Sigmoid colon (tissue), 7 donors: ENCODE measurements around the gene PCDHAC2. TPM values are rescaled to one million over a fixed set of nuclear protein-coding genes. Genes with fewer than 3 reads are reported as not detected.

Source experiments
- DNase-seq: peaks from one replicate; pipeline ENCODE4 v3.0.0-alpha.2; 2019
- H3K27ac ChIP-seq, 4 donors: fragments of 200-600 bp; sonication (generic); one replicate each; pipeline ENCODE4 v1.5.1; 2016 to 2019; ENCODE audit warnings: mild to moderate bottlenecking in 1 of 4
- H3K27me3 ChIP-seq, 3 donors: fragments of 200-600 bp; sonication (generic); one replicate each; pipeline ENCODE4 v1.5.1; 2019; ENCODE audit warnings: mild to moderate bottlenecking in 1 of 3
- H3K36me3 ChIP-seq, 4 donors: fragments of 200-600 bp; sonication (generic); one replicate each; pipeline ENCODE4 v1.5.1; 2016 to 2019
- H3K4me1 ChIP-seq, 4 donors: fragments of 200-600 bp; sonication (generic); one replicate each; pipeline ENCODE4 v1.5.1; 2017 to 2019
- H3K4me3 ChIP-seq, 4 donors: fragments of 200-600 bp; sonication (generic); one replicate each; pipeline ENCODE4 v1.5.1; 2017 to 2019; ENCODE audit warnings: mild to moderate bottlenecking in 2 of 4, moderate library complexity in 1 of 4
- H3K9me3 ChIP-seq, 4 donors: fragments of 200-600 bp in 3 of 4; sonication (generic) in 3 of 4; one replicate each; pipeline versions ENCODE4 v1.5.1 to v1.6.1; 2013 to 2019
- EP300 ChIP-seq, 4 donors: sonication (generic); formaldehyde crosslinking; IDR thresholded peaks; one replicate each; pipeline ENCODE4 v1.6.1; 2017; ENCODE audit warnings: antibody characterized with exemption in 4 of 4
- POLR2A ChIP-seq, 2 donors: fragments of 450-650 bp; IDR thresholded peaks; one replicate each; pipeline ENCODE4 v1.6.1; 2016; ENCODE audit warnings: antibody characterized with exemption in 2 of 2, mild to moderate bottlenecking in 2 of 2, moderate library complexity in 2 of 2
- POLR2AphosphoS5 ChIP-seq, 4 donors: sonication (generic); formaldehyde crosslinking; IDR thresholded peaks; one replicate each; pipeline ENCODE4 v1.6.1; 2017; ENCODE audit warnings: antibody characterized with exemption in 4 of 4
- WGBS, 2 donors: extraction: QIAGEN DNeasy Blood & Tissue Kit; methylation state at CpG; one replicate each; pipeline ENCODE4 v1.1.7; 2013; 5-methylcytosine and 5-hydroxymethylcytosine counted together
- intact Hi-C: fragments of 100-400 bp; cut with DNase I; formaldehyde crosslinking; loops from one replicate; pipeline ENCODE4 v1.15.1; 2023
- polyA plus RNA-seq, 3 donors: library from polyadenylated mRNA; stranded (reverse); fragments of 200-250 nt; gene quantifications; one replicate each; pipeline ENCODE4 v1.2.3, GENCODE V29; 2013
- small RNA-seq, 3 donors: library from RNA; depleted of rRNA; stranded (forward); fragments of <200 nt; gene quantifications; one replicate each; pipeline ENCODE3, GENCODE V24; 2016
- total RNA-seq, 4 donors: library from RNA; depleted of rRNA; stranded (reverse); fragments of >200 nt; gene quantifications; one replicate each; pipeline ENCODE4 v1.1.0, GENCODE V29; 2016
- TF ChIP-seq, protein P1 (sequence below), 4 experiments: fragments of 450-650 bp in 3 of 4; fragments of 200-600 bp in 1 of 4; IDR thresholded peaks; one replicate each; pipeline ENCODE4 v1.5.1; 2016 to 2019; ENCODE audit warnings: antibody characterized with exemption in 4 of 4, mild to moderate bottlenecking in 3 of 4, moderate library complexity in 2 of 4
- donor health status: healthy with polysubstance abuse.
- donor health status: Bipolar disorder and iron deficiency.
- donor health status: healthy.

PCDHAC2 gene
- total and polyA plus RNA-seq, 7 donors, result 0.66 to 3.0 (median 2.1) TPM; not detected in 2

GRCh38 chr5:141007791-141008190, 41.5 kb downstream of the PCDHAC2 start:
- intact Hi-C loops, result no loop called here
- H3K9me3 ChIP-seq, result no peaks in the 10 kb centered on the region
- no peak overlapping the region for H3K4me3 ChIP-seq
- TF ChIP-seq EP300 (IDR thresholded peaks at IDR 0.05), result no peak
- TF ChIP-seq POLR2AphosphoS5 (IDR thresholded peaks at IDR 0.05), result no peak
- TF ChIP-seq POLR2A (IDR thresholded peaks at IDR 0.05), result no peak
- H3K27me3 ChIP-seq, result no peaks in the 10 kb centered on the region
- H3K27ac ChIP-seq, result no peak overlapping the region
- DNase-seq, result no peak
- H3K4me1 ChIP-seq, result no peaks in the 10 kb centered on the region
- H3K36me3 ChIP-seq, result no peaks in the 10 kb centered on the region

- Histone ChIP-seq H3K27ac (no peak overlapping the region), H3K27me3 (no peaks in the 10 kb centered on the region), H3K36me3 (no peaks in the 10 kb centered on the region), H3K9me3 (no peaks in the 10 kb centered on the region), H3K4me1 (no peaks in the 10 kb centered on the region), H3K4me3 (no peak overlapping the region)
- intact Hi-C loops, result no loop called here
- WGBS, 2 donors, result 41 to 52% methylated on average over 12 of the region's 12 CpGs
- no peak for DNase-seq
- TF ChIP-seq EP300 (IDR thresholded peaks at IDR 0.05) (no peak), POLR2A (IDR thresholded peaks at IDR 0.05) (no peak), POLR2AphosphoS5 (IDR thresholded peaks at IDR 0.05) (no peak)
- TF ChIP-seq, protein P1, sequence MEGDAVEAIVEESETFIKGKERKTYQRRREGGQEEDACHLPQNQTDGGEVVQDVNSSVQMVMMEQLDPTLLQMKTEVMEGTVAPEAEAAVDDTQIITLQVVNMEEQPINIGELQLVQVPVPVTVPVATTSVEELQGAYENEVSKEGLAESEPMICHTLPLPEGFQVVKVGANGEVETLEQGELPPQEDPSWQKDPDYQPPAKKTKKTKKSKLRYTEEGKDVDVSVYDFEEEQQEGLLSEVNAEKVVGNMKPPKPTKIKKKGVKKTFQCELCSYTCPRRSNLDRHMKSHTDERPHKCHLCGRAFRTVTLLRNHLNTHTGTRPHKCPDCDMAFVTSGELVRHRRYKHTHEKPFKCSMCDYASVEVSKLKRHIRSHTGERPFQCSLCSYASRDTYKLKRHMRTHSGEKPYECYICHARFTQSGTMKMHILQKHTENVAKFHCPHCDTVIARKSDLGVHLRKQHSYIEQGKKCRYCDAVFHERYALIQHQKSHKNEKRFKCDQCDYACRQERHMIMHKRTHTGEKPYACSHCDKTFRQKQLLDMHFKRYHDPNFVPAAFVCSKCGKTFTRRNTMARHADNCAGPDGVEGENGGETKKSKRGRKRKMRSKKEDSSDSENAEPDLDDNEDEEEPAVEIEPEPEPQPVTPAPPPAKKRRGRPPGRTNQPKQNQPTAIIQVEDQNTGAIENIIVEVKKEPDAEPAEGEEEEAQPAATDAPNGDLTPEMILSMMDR (IDR thresholded peaks at IDR 0.05), result no peak
These were observed 43.9 kb downstream of the PCDHAC2 start for GRCh38 chr5:141010047-141010793.

DNA sequence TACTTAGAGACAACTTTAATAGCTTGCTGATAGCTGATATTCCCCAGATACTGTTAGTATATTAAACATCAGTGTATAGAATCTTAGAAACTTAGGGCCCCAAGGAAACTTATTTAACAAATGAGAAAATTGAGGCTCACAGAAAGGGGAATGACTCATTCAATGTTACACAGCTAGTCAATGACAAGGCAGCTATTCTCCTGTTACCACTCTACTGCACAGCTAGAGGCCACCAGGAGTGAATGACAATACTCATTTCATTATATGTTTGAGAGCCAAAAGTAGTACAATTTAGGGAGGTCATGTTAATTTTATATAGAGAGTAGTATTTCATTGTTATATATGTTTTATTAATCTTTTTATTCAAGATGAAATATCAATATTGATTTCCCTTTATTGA, 51.7 kb downstream of the PCDHAC2 start:
- H3K4me1 ChIP-seq, result no peaks in the 10 kb centered on the region
- TF ChIP-seq POLR2AphosphoS5 (IDR thresholded peaks at IDR 0.05) (no peak), POLR2A (IDR thresholded peaks at IDR 0.05) (no peak), EP300 (IDR thresholded peaks at IDR 0.05) (no peak)
- TF ChIP-seq, protein P1 (IDR thresholded peaks at IDR 0.05), result no peak
- H3K9me3 ChIP-seq, result no peaks in the 10 kb centered on the region
- DNase-seq, result no peak
- H3K4me3 ChIP-seq, result no peak overlapping the region
- no peak overlapping the region for H3K27ac ChIP-seq
- H3K36me3 ChIP-seq, result no peaks in the 10 kb centered on the region
- H3K27me3 ChIP-seq, result no peaks in the 10 kb centered on the region
- intact Hi-C loops, result no loop called here

Small RNA genes lying within 50 kb of the gene (small RNA-seq; reads per million reads assigned to genes)
- 0 reads per million in 3 donors for gene AC010223.1

Other genes with a start within 250 kb of the PCDHAC2 start
- gene PCDHA1, start 180.3 kb upstream of the PCDHAC2 start, total RNA-seq, result not detected
- gene PCDHA1, start 180.3 kb upstream of the PCDHAC2 start, polyA plus RNA-seq, result under 1 TPM in 1 of 3 donors, not detected in 2; 0.10 TPM
- gene PCDHA2, start 171.6 kb upstream of the PCDHAC2 start, total RNA-seq, result under 1 TPM in 3 of 4 donors, not detected in 1; 0.28 to 0.68 (median 0.33) TPM
- under 1 TPM in 1 of 3 donors, not detected in 2; 0.07 TPM for gene PCDHA2, start 171.6 kb upstream of the PCDHAC2 start, polyA plus RNA-seq
- 1 to 10 TPM in 3 of 4 donors, under 1 TPM in 1; 0.68 to 1.2 (median 1.1) TPM for gene PCDHA3, start 165.4 kb upstream of the PCDHAC2 start, total RNA-seq
- gene PCDHA3, start 165.4 kb upstream of the PCDHAC2 start, polyA plus RNA-seq, result under 1 TPM in 1 of 3 donors, not detected in 2; 0.17 TPM
- 1 to 10 TPM; 1.1 to 1.2 (median 1.1) TPM for gene PCDHA4, start 159.4 kb upstream of the PCDHAC2 start, total RNA-seq
- gene PCDHA4, start 159.4 kb upstream of the PCDHAC2 start, polyA plus RNA-seq, result under 1 TPM in 1 of 3 donors, not detected in 2; 0.38 TPM
- 1 to 10 TPM in 1 of 4 donors, under 1 TPM in 3; 0.14 to 1.7 (median 0.43) TPM for gene PCDHA5, start 144.9 kb upstream of the PCDHAC2 start, total RNA-seq
- gene PCDHA5, start 144.9 kb upstream of the PCDHAC2 start, polyA plus RNA-seq, result under 1 TPM in 1 of 3 donors, not detected in 2; 0.09 TPM
- gene PCDHA6, start 138.5 kb upstream of the PCDHAC2 start, total RNA-seq, result 1 to 10 TPM in 2 of 4 donors, under 1 TPM in 2; 0.49 to 2.2 (median 0.90) TPM
- under 1 TPM in 1 of 3 donors, not detected in 2; 0.16 TPM for gene PCDHA6, start 138.5 kb upstream of the PCDHAC2 start, polyA plus RNA-seq
- gene PCDHA7, start 132.2 kb upstream of the PCDHAC2 start, total RNA-seq, result under 1 TPM; 0.14 to 0.82 (median 0.46) TPM
- under 1 TPM in 1 of 3 donors, not detected in 2; 0.16 TPM for gene PCDHA7, start 132.2 kb upstream of the PCDHAC2 start, polyA plus RNA-seq
- under 1 TPM in 1 of 4 donors, not detected in 3; 0.49 TPM for gene PCDHA8, start 125.3 kb upstream of the PCDHAC2 start, total RNA-seq
- gene PCDHA8, start 125.3 kb upstream of the PCDHAC2 start, polyA plus RNA-seq, result not detected
- 1 to 10 TPM in 1 of 4 donors, under 1 TPM in 3; 0.66 to 1.4 (median 0.70) TPM for gene PCDHA9, start 118.1 kb upstream of the PCDHAC2 start, total RNA-seq
- gene PCDHA9, start 118.1 kb upstream of the PCDHAC2 start, polyA plus RNA-seq, result under 1 TPM in 1 of 3 donors, not detected in 2; 0.01 TPM
- 1 to 10 TPM in 1 of 4 donors, under 1 TPM in 3; 0.27 to 2.5 (median 0.69) TPM for gene PCDHA10, start 110.6 kb upstream of the PCDHAC2 start, total RNA-seq
- under 1 TPM in 1 of 3 donors, not detected in 2; 0.03 TPM for gene PCDHA10, start 110.6 kb upstream of the PCDHAC2 start, polyA plus RNA-seq
- under 1 TPM; 0.16 to 0.71 (median 0.48) TPM for gene PCDHA11, start 97.5 kb upstream of the PCDHAC2 start, total RNA-seq
- gene PCDHA11, start 97.5 kb upstream of the PCDHAC2 start, polyA plus RNA-seq, result under 1 TPM in 1 of 3 donors, not detected in 2; 0.07 TPM
- under 1 TPM in 3 of 4 donors, not detected in 1; 0.49 to 0.71 (median 0.54) TPM for gene PCDHA12, start 91.2 kb upstream of the PCDHAC2 start, total RNA-seq
- under 1 TPM in 1 of 3 donors, not detected in 2; 0.06 TPM for gene PCDHA12, start 91.2 kb upstream of the PCDHAC2 start, polyA plus RNA-seq
- 1 to 10 TPM in 1 of 4 donors, under 1 TPM in 3; 0.36 to 1.4 (median 0.60) TPM for gene PCDHA13, start 84.4 kb upstream of the PCDHAC2 start, total RNA-seq
- gene PCDHA13, start 84.4 kb upstream of the PCDHAC2 start, polyA plus RNA-seq, result under 1 TPM in 1 of 3 donors, not detected in 2; 0.10 TPM
- 1 to 10 TPM in 1 of 4 donors, under 1 TPM in 3; 0.54 to 1.7 (median 0.77) TPM for gene PCDHAC1, start 40.2 kb upstream of the PCDHAC2 start, total RNA-seq
- under 1 TPM in 1 of 3 donors, not detected in 2; 0.34 TPM for gene PCDHAC1, start 40.2 kb upstream of the PCDHAC2 start, polyA plus RNA-seq
- under 1 TPM; under 0.01 to 0.36 (median 0.27) TPM for gene PCDHB1, start 84.9 kb downstream of the PCDHAC2 start, total RNA-seq
- under 1 TPM in 1 of 3 donors, not detected in 2; 0.04 TPM for gene PCDHB1, start 84.9 kb downstream of the PCDHAC2 start, polyA plus RNA-seq
- gene PCDHB2, start 128.1 kb downstream of the PCDHAC2 start, total RNA-seq, result 1 to 10 TPM; 2.2 to 5.7 (median 2.9) TPM
- gene PCDHB2, start 128.1 kb downstream of the PCDHAC2 start, polyA plus RNA-seq, result under 1 TPM; under 0.01 to 0.67 (median 0.23) TPM
- gene PCDHB3, start 134.0 kb downstream of the PCDHAC2 start, total RNA-seq, result 1 to 10 TPM; 1.7 to 4.9 (median 1.8) TPM
- gene PCDHB3, start 134.0 kb downstream of the PCDHAC2 start, polyA plus RNA-seq, result under 1 TPM in 1 of 3 donors, not detected in 2; 0.23 TPM
- 1 to 10 TPM; 3.9 to 5.3 (median 4.5) TPM for gene PCDHB4, start 155.3 kb downstream of the PCDHAC2 start, total RNA-seq
- gene PCDHB4, start 155.3 kb downstream of the PCDHAC2 start, polyA plus RNA-seq, result under 1 TPM; 0.23 to 0.60 (median 0.57) TPM
- 1 to 10 TPM; 3.1 to 6.5 (median 4.7) TPM for gene PCDHB5, start 168.7 kb downstream of the PCDHAC2 start, total RNA-seq
- under 1 TPM in 2 of 3 donors, not detected in 1; under 0.01 to 0.51 TPM for gene PCDHB5, start 168.7 kb downstream of the PCDHAC2 start, polyA plus RNA-seq
- 1 to 10 TPM in 3 of 4 donors, under 1 TPM in 1; 0.71 to 2.3 (median 1.4) TPM for gene PCDHB6, start 183.6 kb downstream of the PCDHAC2 start, total RNA-seq
- under 1 TPM in 1 of 3 donors, not detected in 2; 0.12 TPM for gene PCDHB6, start 183.6 kb downstream of the PCDHAC2 start, polyA plus RNA-seq
- 1 to 10 TPM; 1.4 to 5.3 (median 2.5) TPM for gene PCDHB7, start 206.2 kb downstream of the PCDHAC2 start, total RNA-seq
- gene PCDHB7, start 206.2 kb downstream of the PCDHAC2 start, polyA plus RNA-seq, result under 1 TPM in 1 of 3 donors, not detected in 2; 0.28 TPM
- gene PCDHB8, start 211.3 kb downstream of the PCDHAC2 start, total RNA-seq, result 1 to 10 TPM in 2 of 4 donors, under 1 TPM in 2; 0.71 to 2.3 (median 1.4) TPM
- under 1 TPM in 1 of 3 donors, not detected in 2; 0.19 TPM for gene PCDHB8, start 211.3 kb downstream of the PCDHAC2 start, polyA plus RNA-seq
- 1 to 10 TPM; 3.6 to 6.3 (median 4.8) TPM for gene PCDHB16, start 215.9 kb downstream of the PCDHAC2 start, total RNA-seq
- under 1 TPM in 1 of 3 donors, not detected in 2; 0.29 TPM for gene PCDHB16, start 215.9 kb downstream of the PCDHAC2 start, polyA plus RNA-seq
- gene PCDHB9, start 220.7 kb downstream of the PCDHAC2 start, total RNA-seq, result 1 to 10 TPM; 2.1 to 6.2 (median 5.1) TPM
- gene PCDHB9, start 220.7 kb downstream of the PCDHAC2 start, polyA plus RNA-seq, result under 1 TPM in 2 of 3 donors, not detected in 1; under 0.01 to 0.26 TPM
- 1 to 10 TPM; 3.9 to 6.2 (median 4.9) TPM for gene PCDHB10, start 225.9 kb downstream of the PCDHAC2 start, total RNA-seq
- gene PCDHB10, start 225.9 kb downstream of the PCDHAC2 start, polyA plus RNA-seq, result under 1 TPM in 2 of 3 donors, not detected in 1; 0.60 to 0.80 TPM
- 1 to 10 TPM; 1.8 to 5.0 (median 3.6) TPM for gene PCDHB11, start 233.2 kb downstream of the PCDHAC2 start, total RNA-seq
- under 1 TPM in 1 of 3 donors, not detected in 2; 0.34 TPM for gene PCDHB11, start 233.2 kb downstream of the PCDHAC2 start, polyA plus RNA-seq
- gene PCDHB12, start 242.2 kb downstream of the PCDHAC2 start, total RNA-seq, result 10 to 100 TPM in 1 of 4 donors, 1 to 10 TPM in 3; 4.3 to 10.2 (median 5.7) TPM
- gene PCDHB12, start 242.2 kb downstream of the PCDHAC2 start, polyA plus RNA-seq, result under 1 TPM in 2 of 3 donors, not detected in 1; 0.34 to 0.60 TPM
- 1 to 10 TPM; 3.3 to 7.8 (median 6.1) TPM for gene PCDHB13, start 247.4 kb downstream of the PCDHAC2 start, total RNA-seq
- gene PCDHB13, start 247.4 kb downstream of the PCDHAC2 start, polyA plus RNA-seq, result under 1 TPM in 2 of 3 donors, not detected in 1; 0.23 to 0.52 TPM